ENCODE measurements around the gene CNIH3. TPM values are rescaled to one million over a fixed set of nuclear protein-coding genes. Genes with fewer than 3 reads are reported as not detected.

The CNIH3 gene
- total and polyA plus RNA-seq, 8 donors: 0.45 to 18.7 (median 3.1) TPM; not detected in 1

GRCh38 chr1:224733027-224733911 is 117.2 kb downstream of the CNIH3 start:
- no peak overlapping the region for H3K4me3 ChIP-seq
- 32 to 40% (median 38%) methylated on average over 12 of the region's 12 CpGs for WGBS, 5 donors
- no peaks in the 10 kb centered on the region for H3K27me3 ChIP-seq
- H3K27ac ChIP-seq: peak overlapping the region in 2 of 5 donors; percentile 25 to 42
- peak in 1 of 2 donors; percentile 31 for DNase-seq
- TF ChIP-seq CTCF (IDR thresholded peaks at IDR 0.05): no peak
- no peak for TF ChIP-seq EP300 (IDR thresholded peaks at IDR 0.05)
- TF ChIP-seq POLR2A (IDR thresholded peaks at IDR 0.05): no peak
- no peaks in the 10 kb centered on the region for H3K36me3 ChIP-seq
- H3K9me3 ChIP-seq: no peaks in the 10 kb centered on the region
- intact Hi-C loops (cut with DNase I; ENCODE audit: low total_unique reads): no loop called here
- H3K4me1 ChIP-seq: peaks cover 5 to 34% (median 17%) of the 10 kb centered on the region in 4 donors

GRCh38 chr1:224734261-224734935 is 118.3 kb downstream of the CNIH3 start:
- no peak for TF ChIP-seq POLR2AphosphoS5 (IDR thresholded peaks at IDR 0.05)
- TF ChIP-seq CTCF (IDR thresholded peaks at IDR 0.05): no peak
- TF ChIP-seq EP300 (IDR thresholded peaks at IDR 0.05): no peak
- no peak for TF ChIP-seq POLR2A (IDR thresholded peaks at IDR 0.05)
- H3K36me3 ChIP-seq: no peaks in the 10 kb centered on the region

GRCh38 chr1:224735159-224735558 is 119.0 kb downstream of the CNIH3 start:
- intact Hi-C loops (cut with DNase I; ENCODE audit: low total_unique reads): no loop called here
- Histone ChIP-seq H3K4me1 (peaks cover 5 to 34% (median 17%) of the 10 kb centered on the region in 4 donors), H3K27ac (no peak overlapping the region), H3K36me3 (no peaks in the 10 kb centered on the region), H3K9me3 (no peaks in the 10 kb centered on the region), H3K4me3 (no peak overlapping the region), H3K27me3 (no peaks in the 10 kb centered on the region)
- TF ChIP-seq CTCF (IDR thresholded peaks at IDR 0.05) (no peak), POLR2A (IDR thresholded peaks at IDR 0.05) (no peak), POLR2AphosphoS5 (IDR thresholded peaks at IDR 0.05) (no peak), EP300 (IDR thresholded peaks at IDR 0.05) (no peak)
- 85 to 95% (median 93%) methylated on average over 6 of the region's 6 CpGs for WGBS, 5 donors
- no peak for DNase-seq

More at GRCh38 chr1:224734261-224734935, 118.3 kb downstream of the CNIH3 start:
- intact Hi-C loops (cut with DNase I; ENCODE audit: low total_unique reads): no loop called here
- WGBS, 5 donors: 92 to 95% (median 94%) methylated on average over 13 of the region's 13 CpGs
- H3K27ac ChIP-seq: no peak overlapping the region
- no peaks in the 10 kb centered on the region for H3K9me3 ChIP-seq
- H3K27me3 ChIP-seq: no peaks in the 10 kb centered on the region
- no peak overlapping the region for H3K4me3 ChIP-seq
- DNase-seq: no peak
- peaks cover 5 to 34% (median 17%) of the 10 kb centered on the region in 4 donors for H3K4me1 ChIP-seq

- Histone ChIP-seq H3K36me3 (no peaks in the 10 kb centered on the region), H3K27ac (no peak overlapping the region), H3K4me1 (peaks cover 5 to 34% (median 17%) of the 10 kb centered on the region in 4 donors), H3K27me3 (no peaks in the 10 kb centered on the region), H3K4me3 (no peak overlapping the region), H3K9me3 (no peaks in the 10 kb centered on the region)
- DNase-seq: peak in 1 of 2 donors; percentile 65
- intact Hi-C loops (cut with DNase I; ENCODE audit: low total_unique reads): no loop called here
- TF ChIP-seq EP300 (IDR thresholded peaks at IDR 0.05) (no peak), CTCF (IDR thresholded peaks at IDR 0.05) (no peak), POLR2AphosphoS5 (IDR thresholded peaks at IDR 0.05) (no peak), POLR2A (IDR thresholded peaks at IDR 0.05) (no peak)
- WGBS, 5 donors: 32 to 40% (median 39%) methylated on average over 15 to 16 of the region's 16 CpGs
These were observed 120.7 kb downstream of the CNIH3 start for GRCh38 chr1:224736619-224737352.
